Omental fat pad (tissue), 4 donors: ENCODE results near the gene PTPRD. TPM values are rescaled to one million over a fixed set of nuclear protein-coding genes. Genes with fewer than 3 reads are reported as not detected.

Experiments used
- ATAC-seq: fragments of 150-250 bp; one replicate; pipeline ENCODE4 v1.9.1; 2016; ENCODE audit warnings: mild to moderate bottlenecking, moderate library complexity; ENCODE audit not compliant: low FRiP score
- DNase-seq: peaks from one replicate; pipeline ENCODE4 v3.0.0-alpha.2; 2019; ENCODE audit warnings: low spot score
- CTCF ChIP-seq, 3 donors: fragments of 450-650 bp; IDR thresholded peaks; one replicate each; pipeline ENCODE4 v1.5.1; 2016 to 2017; ENCODE audit warnings: antibody characterized with exemption in 3 of 3, mild to moderate bottlenecking in 3 of 3, moderate library complexity in 2 of 3
- total RNA-seq, 4 donors: library from RNA; depleted of rRNA; stranded (reverse); fragments of >200 nt; gene quantifications; one replicate each; pipeline ENCODE4 v1.1.0, GENCODE V29; 2016

The PTPRD gene
- total RNA-seq, 4 donors from 2014 or later: 3.5 to 34.2 (median 11.2) TPM

GRCh38 chr9:9173264-9173663 is 1439.5 kb downstream of the PTPRD start:
- ATAC-seq: no peak
- DNase-seq: no peak
- no peak for TF ChIP-seq CTCF (IDR thresholded peaks at IDR 0.05)

- no peak for TF ChIP-seq CTCF (IDR thresholded peaks at IDR 0.05)
- no peak for DNase-seq
- no peak for ATAC-seq
Measured at GRCh38 chr9:9170439-9171134, 1442.2 kb downstream of the PTPRD start.

DNA sequence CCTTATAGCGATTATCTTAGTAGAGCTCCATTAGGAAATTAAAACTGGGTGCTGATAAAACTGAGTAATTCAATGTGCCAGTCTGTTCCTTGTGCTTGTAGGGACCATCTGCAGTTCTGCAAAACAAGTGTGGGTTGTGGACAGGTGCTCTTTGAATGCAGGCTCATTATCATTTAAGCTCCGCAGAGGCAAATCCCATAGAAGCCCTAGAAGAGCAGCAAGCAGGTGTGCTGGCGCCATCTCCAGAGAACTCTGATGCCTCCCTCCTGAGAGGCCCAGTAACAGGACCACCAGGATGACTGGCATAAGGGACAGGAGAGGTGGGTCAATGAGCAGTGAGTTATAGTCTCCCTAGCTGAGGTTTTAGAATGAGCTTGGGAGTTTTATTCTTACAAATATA is 1470.8 kb downstream of the PTPRD start:
- ATAC-seq (no peak), DNase-seq (no peak)
- TF ChIP-seq CTCF (IDR thresholded peaks at IDR 0.05): no peak

- ATAC-seq (no peak), DNase-seq (no peak)
- TF ChIP-seq CTCF (IDR thresholded peaks at IDR 0.05): no peak
Measured at GRCh38 chr9:9133526-9133925, 1479.3 kb downstream of the PTPRD start.

DNA sequence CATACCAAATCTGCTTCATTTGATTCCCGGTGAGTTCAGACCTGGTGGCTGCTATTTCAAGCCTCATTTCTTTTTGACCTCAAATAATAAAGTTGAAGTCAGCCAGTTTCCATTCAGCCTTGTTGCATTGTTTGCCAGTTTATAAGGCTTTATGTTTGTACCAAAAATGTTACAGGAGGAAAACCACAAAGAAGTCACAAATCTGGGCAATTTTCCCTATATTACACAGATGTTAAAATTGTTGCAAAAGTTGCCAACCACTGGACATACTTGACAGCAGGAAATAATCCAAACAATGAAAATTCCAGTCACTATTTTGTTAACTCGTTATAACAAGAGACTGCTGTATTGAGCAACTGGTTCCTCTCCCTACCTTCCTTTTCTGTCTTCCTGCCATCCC is 1488.2 kb downstream of the PTPRD start:
- DNase-seq: no peak
- TF ChIP-seq CTCF (IDR thresholded peaks at IDR 0.05): no peak
- no peak for ATAC-seq

DNA sequence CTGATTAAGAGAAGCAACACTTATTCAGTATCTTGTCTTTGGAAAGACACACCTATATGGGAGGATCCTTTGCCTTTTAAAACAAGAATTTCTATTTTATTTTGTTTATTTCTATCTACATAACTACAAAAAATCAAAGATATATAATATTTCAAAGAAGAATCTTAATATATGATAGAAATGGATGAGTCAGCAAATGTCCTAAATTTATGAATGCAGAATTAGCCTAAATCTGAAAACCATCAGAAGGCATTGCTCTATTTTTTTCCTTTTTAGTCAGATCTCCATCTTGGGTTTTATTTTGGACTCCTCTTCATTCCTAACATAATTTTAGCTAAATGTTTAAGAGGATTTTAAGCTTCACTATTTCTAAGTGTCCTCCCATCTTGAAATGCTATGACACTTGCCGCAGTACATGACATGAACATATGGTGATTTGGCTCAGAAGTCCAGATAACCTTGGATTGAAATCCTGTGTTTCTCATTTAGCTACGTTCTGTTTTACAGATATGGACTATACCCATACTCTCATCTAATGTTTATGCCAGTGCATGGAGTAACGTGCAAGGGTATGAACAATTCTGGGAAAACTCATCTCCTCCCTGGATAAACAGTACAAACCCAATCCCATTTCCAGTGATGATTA is 1490.4 kb downstream of the PTPRD start:
- no peak for TF ChIP-seq CTCF (IDR thresholded peaks at IDR 0.05)
- ATAC-seq: no peak
- no peak for DNase-seq

DNA sequence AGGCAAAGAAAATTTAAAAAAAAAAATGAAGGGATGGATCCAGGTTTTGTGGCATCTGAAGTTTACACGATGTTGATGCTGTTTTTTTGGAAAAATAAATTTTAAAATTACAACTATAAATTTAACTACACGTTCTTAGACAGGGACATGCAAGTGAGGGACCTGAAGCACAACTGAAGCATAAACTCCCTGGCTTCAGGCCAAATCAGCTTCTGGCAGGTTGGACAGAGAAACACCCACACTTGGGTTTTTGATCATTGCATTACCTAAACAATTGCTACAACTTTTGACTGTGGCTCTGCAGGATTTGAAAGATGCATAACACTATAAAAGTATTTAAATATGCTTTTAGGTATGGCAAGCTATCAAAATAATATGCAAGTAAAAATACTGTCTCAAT is 1494.9 kb downstream of the PTPRD start:
- TF ChIP-seq CTCF (IDR thresholded peaks at IDR 0.05): no peak
- DNase-seq: no peak
- no peak for ATAC-seq
